Raji (cell line): ENCODE results near the gene KBTBD13.

Experiments used
- POLR2A ChIP-seq: IDR thresholded peaks from 2 replicates; pipeline ENCODE4 v1.6.1; 2011; ENCODE audit warnings: low read depth, low read length, control low read depth; ENCODE audit not compliant: insufficient read depth

The KBTBD13 gene

GRCh38 chr15:65077291-65077980, 890 bp downstream of the KBTBD13 start:
- TF ChIP-seq POLR2A, result no peak

- TF ChIP-seq POLR2A, result no peak
Measured at GRCh38 chr15:65077981-65078352, 1.4 kb downstream of the KBTBD13 start.

GRCh38 chr15:65079580-65079979, 3.0 kb downstream of the KBTBD13 start:
- no peak for TF ChIP-seq POLR2A

GRCh38 chr15:65081270-65081669, 4.7 kb downstream of the KBTBD13 start:
- no peak for TF ChIP-seq POLR2A

GRCh38 chr15:65081758-65082157, 5.2 kb downstream of the KBTBD13 start:
- no peak for TF ChIP-seq POLR2A

- TF ChIP-seq POLR2A, result no peak
Measured at GRCh38 chr15:65082303-65082953, 5.9 kb downstream of the KBTBD13 start.

- no peak for TF ChIP-seq POLR2A
Measured at GRCh38 chr15:65083262-65083701, 6.7 kb downstream of the KBTBD13 start.

GRCh38 chr15:65084500-65085206, 8.1 kb downstream of the KBTBD13 start:
- TF ChIP-seq POLR2A, result no peak

GRCh38 chr15:65085207-65085753, 8.7 kb downstream of the KBTBD13 start:
- TF ChIP-seq POLR2A, result no peak

- no peak for TF ChIP-seq POLR2A
Measured at GRCh38 chr15:65085990-65086679, 9.6 kb downstream of the KBTBD13 start.

GRCh38 chr15:65086680-65087111, 10.2 kb downstream of the KBTBD13 start:
- TF ChIP-seq POLR2A, result no peak

GRCh38 chr15:65087411-65087810, 10.9 kb downstream of the KBTBD13 start:
- no peak for TF ChIP-seq POLR2A

- no peak for TF ChIP-seq POLR2A
Measured at GRCh38 chr15:65087873-65088642, 11.5 kb downstream of the KBTBD13 start.

GRCh38 chr15:65088643-65089021, 12.1 kb downstream of the KBTBD13 start:
- TF ChIP-seq POLR2A, result no peak
